GM15510 (cell line): Measurements from ENCODE around the gene HMGB4.

Experiments
- POLR2A ChIP-seq: IDR thresholded peaks from 3 replicates; pipeline ENCODE4 v1.6.1; 2011; ENCODE audit warnings: borderline replicate concordance; ENCODE audit not compliant: insufficient read length; ENCODE audit errors: extremely low read depth

Gene HMGB4

GRCh38 chr1:33872275-33872674 is 8.4 kb downstream of the HMGB4 start:
- TF ChIP-seq POLR2A, result no peak

GRCh38 chr1:33872683-33873082 is 8.8 kb downstream of the HMGB4 start:
- no peak for TF ChIP-seq POLR2A

GRCh38 chr1:33874636-33875035 is 10.8 kb downstream of the HMGB4 start:
- TF ChIP-seq POLR2A, result no peak

GRCh38 chr1:33875862-33876261 is 12.0 kb downstream of the HMGB4 start:
- no peak for TF ChIP-seq POLR2A

GRCh38 chr1:33876970-33877650 is 13.2 kb downstream of the HMGB4 start:
- TF ChIP-seq POLR2A, result no peak

GRCh38 chr1:33878392-33878791 is 14.5 kb downstream of the HMGB4 start:
- TF ChIP-seq POLR2A, result no peak

- no peak for TF ChIP-seq POLR2A
Measured at GRCh38 chr1:33880305-33880704, 16.4 kb downstream of the HMGB4 start.

GRCh38 chr1:33886496-33886895 is 22.6 kb downstream of the HMGB4 start:
- TF ChIP-seq POLR2A, result no peak

GRCh38 chr1:33893147-33893830 is 29.4 kb downstream of the HMGB4 start:
- TF ChIP-seq POLR2A, result no peak

GRCh38 chr1:33895396-33895795 is 31.5 kb downstream of the HMGB4 start:
- no peak for TF ChIP-seq POLR2A

- TF ChIP-seq POLR2A, result no peak
Measured at GRCh38 chr1:33895976-33896375, 32.1 kb downstream of the HMGB4 start.

GRCh38 chr1:33897092-33897725 is 33.3 kb downstream of the HMGB4 start:
- TF ChIP-seq POLR2A, result no peak

GRCh38 chr1:33898406-33898805 is 34.5 kb downstream of the HMGB4 start:
- TF ChIP-seq POLR2A, result no peak

GRCh38 chr1:33898881-33899280 is 35.0 kb downstream of the HMGB4 start:
- TF ChIP-seq POLR2A, result no peak

- no peak for TF ChIP-seq POLR2A
Measured at GRCh38 chr1:33899746-33900145, 35.9 kb downstream of the HMGB4 start.
